ENCODE data around the gene PCDHAC2.

The PCDHAC2 gene

GRCh38 chr5:140989254-140990020 is 23.2 kb downstream of the PCDHAC2 start:
- DNase-seq: no peak

- no peak for DNase-seq
Measured at GRCh38 chr5:140992828-140993227, 26.6 kb downstream of the PCDHAC2 start.

GRCh38 chr5:140996060-140996459 is 29.8 kb downstream of the PCDHAC2 start:
- DNase-seq: no peak

- DNase-seq: no peak
Measured at GRCh38 chr5:140998921-140999410, 32.7 kb downstream of the PCDHAC2 start.

- no peak for DNase-seq
Measured at GRCh38 chr5:141001446-141001843, 35.2 kb downstream of the PCDHAC2 start.

GRCh38 chr5:141001844-141002604 is 35.7 kb downstream of the PCDHAC2 start:
- no peak for DNase-seq

GRCh38 chr5:141002605-141002965 is 36.3 kb downstream of the PCDHAC2 start:
- DNase-seq: no peak

- DNase-seq: no peak
Measured at GRCh38 chr5:141003031-141003430, 36.8 kb downstream of the PCDHAC2 start.

GRCh38 chr5:141003791-141004611 is 37.7 kb downstream of the PCDHAC2 start:
- DNase-seq: peak in 1 of 2 experiments; percentile 51

- DNase-seq: no peak
Measured at GRCh38 chr5:141007791-141008190, 41.5 kb downstream of the PCDHAC2 start.

GRCh38 chr5:141010047-141010793 is 43.9 kb downstream of the PCDHAC2 start:
- DNase-seq: no peak

GRCh38 chr5:141017943-141018342 is 51.7 kb downstream of the PCDHAC2 start:
- DNase-seq: no peak
